SK-N-SH (cell line): Measurements from ENCODE around the gene LENEP.

Experiments
- CHD2 ChIP-seq: fragments of 150-350 bp; IDR thresholded peaks from 2 replicates; pipeline ENCODE4 v1.6.1; 2018; ENCODE audit warnings: low read length; ENCODE audit not compliant: partially characterized antibody
- CTCF ChIP-seq: fragments of 200-600 bp; sonication (generic); IDR thresholded peaks from 2 replicates; pipeline ENCODE4 v1.6.1; 2017; ENCODE audit warnings: antibody characterized with exemption, mild to moderate bottlenecking, moderate library complexity

DNA sequence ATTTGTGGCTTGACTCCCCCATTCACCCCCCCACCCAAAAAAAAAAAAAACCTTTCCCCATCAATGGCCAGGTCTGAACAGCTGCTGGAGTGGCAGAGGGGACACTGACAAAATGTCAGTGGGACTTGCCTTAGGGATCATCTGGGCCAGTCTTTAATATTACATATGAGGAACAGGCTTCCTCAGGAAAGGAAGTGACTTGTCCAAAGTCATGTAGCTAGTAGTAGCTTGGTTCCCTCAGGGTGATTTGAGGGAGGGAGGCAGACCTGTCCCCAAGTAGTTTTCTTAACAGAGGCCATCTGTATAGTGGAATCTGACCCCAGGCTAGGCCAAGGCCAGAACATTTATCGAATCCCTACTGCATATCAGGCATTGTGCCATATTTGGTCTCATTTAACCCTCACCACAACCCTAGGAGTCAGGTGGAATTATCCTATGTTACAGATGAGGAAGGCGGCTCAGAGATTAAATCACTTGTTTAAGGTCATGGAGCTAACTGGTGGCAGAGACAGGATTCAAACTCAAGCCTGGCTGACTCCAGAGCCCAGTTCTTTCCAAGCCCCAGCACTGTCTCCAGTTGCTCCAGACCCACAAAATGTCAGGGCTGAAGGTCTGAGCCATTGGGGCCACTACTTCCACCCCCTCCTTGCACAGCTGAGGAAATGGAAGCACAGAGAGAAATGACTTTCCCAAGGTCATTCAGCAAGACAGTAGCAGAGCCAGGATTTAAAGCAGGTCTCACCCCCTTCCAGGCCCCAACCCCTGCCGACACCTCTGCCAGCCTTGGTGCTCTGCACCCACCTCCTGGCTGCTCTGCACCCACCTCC is 19.6 kb downstream of the LENEP start:
- TF ChIP-seq CHD2, result no peak
- no peak for TF ChIP-seq CTCF
